GM12878 (cell line): ENCODE data around the gene CETP. TPM values are rescaled to one million over a fixed set of nuclear protein-coding genes. Genes with fewer than 3 reads are reported as not detected.

ENCODE experiments used
- ATF7 ChIP-seq: fragments of 450-650 bp; IDR thresholded peaks from 2 replicates; pipeline ENCODE4 v1.6.1; 2016; ENCODE audit warnings: low read depth, mild to moderate bottlenecking
- BACH1 ChIP-seq: fragments of 450-650 bp; IDR thresholded peaks from 2 replicates; pipeline ENCODE4 v1.6.1; 2017; ENCODE audit warnings: mild to moderate bottlenecking, borderline replicate concordance
- BCL3 ChIP-seq: IDR thresholded peaks from 2 replicates; pipeline ENCODE4 v1.6.1; 2011; ENCODE audit warnings: borderline replicate concordance, low read depth, mild to moderate bottlenecking, moderate library complexity, low read length; ENCODE audit not compliant: insufficient read depth, poor library complexity, severe bottlenecking
- BMI1 ChIP-seq: fragments of 450-650 bp; IDR thresholded peaks from 2 replicates; pipeline ENCODE4 v1.6.1; 2016; ENCODE audit warnings: mild to moderate bottlenecking, moderate library complexity, borderline replicate concordance
- CREB1 ChIP-seq: IDR thresholded peaks from 2 replicates; pipeline ENCODE4 v1.6.1; 2012; ENCODE audit warnings: low read depth, mild to moderate bottlenecking, inconsistent platforms
- EZH2 ChIP-seq: IDR thresholded peaks from 2 replicates; pipeline ENCODE4 v1.6.1; 2012; ENCODE audit warnings: low read depth, mild to moderate bottlenecking, control low read depth, inconsistent platforms, low read length, borderline replicate concordance; ENCODE audit not compliant: control insufficient read depth
- GABPA ChIP-seq: IDR thresholded peaks from 2 replicates; pipeline ENCODE4 v1.6.1; 2014; ENCODE audit warnings: antibody characterized with exemption, low read depth, mild to moderate bottlenecking, inconsistent platforms
- HCFC1 ChIP-seq: fragments of 150-350 bp; IDR thresholded peaks from 2 replicates; pipeline ENCODE4 v1.6.1; 2014; ENCODE audit warnings: low read length
- HDAC2 ChIP-seq: fragments of 200-600 bp; sonication (generic); IDR thresholded peaks from 2 replicates; pipeline ENCODE4 v1.6.1; 2017
- HDAC6 ChIP-seq: fragments of 200-600 bp; sonication (generic); IDR thresholded peaks from one replicate; pipeline ENCODE4 v1.8.0; 2017; ENCODE audit warnings: antibody characterized with exemption; ENCODE audit not compliant: unreplicated experiment
- IKZF1 ChIP-seq: fragments of 450-650 bp; conservative IDR thresholded peaks from 2 replicates; pipeline ENCODE4 v1.6.1; 2017; ENCODE audit warnings: antibody characterized with exemption, mild to moderate bottlenecking
- IKZF2 ChIP-seq, 2 experiments: fragments of 450-650 bp; IDR thresholded peaks; 2 replicates each; pipeline ENCODE4 v1.6.1; 2017; ENCODE audit warnings: mild to moderate bottlenecking in 2 of 2, moderate library complexity in 2 of 2
- KAT2A ChIP-seq: conservative IDR thresholded peaks from 2 replicates; pipeline ENCODE4 v1.6.1; 2011; ENCODE audit warnings: low read depth, low read length; ENCODE audit not compliant: control insufficient read depth
- KDM1A ChIP-seq: fragments of 200-600 bp; sonication (generic); IDR thresholded peaks from 2 replicates; pipeline ENCODE4 v1.6.1; 2016; ENCODE audit warnings: borderline replicate concordance
- MAX ChIP-seq: IDR thresholded peaks from 2 replicates; pipeline ENCODE4 v1.6.1; 2012; ENCODE audit warnings: low read depth, low read length, improper control_type of control experiment
- MTA2 ChIP-seq: fragments of 450-650 bp; IDR thresholded peaks from 2 replicates; pipeline ENCODE4 v1.6.1; 2016; ENCODE audit warnings: low read depth, mild to moderate bottlenecking, moderate library complexity
- MTA3 ChIP-seq: IDR thresholded peaks from 2 replicates; pipeline ENCODE4 v1.6.1; 2012; ENCODE audit warnings: low read length, inconsistent platforms, borderline replicate concordance
- NFXL1 ChIP-seq: fragments of 450-650 bp; IDR thresholded peaks from 2 replicates; pipeline ENCODE4 v1.6.1; 2017; ENCODE audit warnings: antibody characterized with exemption, mild to moderate bottlenecking, borderline replicate concordance
- PAX5 ChIP-seq: IDR thresholded peaks from 2 replicates; pipeline ENCODE4 v1.6.1; 2011; ENCODE audit warnings: low read depth, low read length, borderline replicate concordance
- RELA ChIP-seq: fragments of 450-650 bp; IDR thresholded peaks from 2 replicates; pipeline ENCODE4 v1.8.0; 2014; ENCODE audit warnings: borderline replicate concordance; ENCODE audit not compliant: partially characterized antibody
- SMAD1 ChIP-seq: fragments of 450-650 bp; IDR thresholded peaks from 2 replicates; pipeline ENCODE4 v1.6.1; 2018; ENCODE audit warnings: mild to moderate bottlenecking, low read depth; ENCODE audit not compliant: partially characterized antibody
- SPI1 ChIP-seq: IDR thresholded peaks from 2 replicates; pipeline ENCODE4 v1.6.1; 2011; ENCODE audit warnings: low read depth, mild to moderate bottlenecking, low read length, moderate library complexity, borderline replicate concordance; ENCODE audit not compliant: insufficient read depth
- STAT1 ChIP-seq: fragments of 450-650 bp; conservative IDR thresholded peaks from 2 replicates; pipeline ENCODE4 v1.6.1; 2014; ENCODE audit warnings: antibody characterized with exemption, mild to moderate bottlenecking
- TCF3 ChIP-seq: IDR thresholded peaks from 2 replicates; pipeline ENCODE4 v1.6.1; 2012; ENCODE audit warnings: low read depth, mild to moderate bottlenecking, low read length, borderline replicate concordance; ENCODE audit not compliant: insufficient read depth
- YY1 ChIP-seq: IDR thresholded peaks from 2 replicates; pipeline ENCODE4 v1.6.1; 2011; ENCODE audit warnings: low read depth, mild to moderate bottlenecking, low read length
- polyA plus RNA-seq, 11 experiments: library from polyadenylated mRNA; depleted of rRNA in 4 of 11; unstranded in 6 of 11; stranded (reverse) in 5 of 11; fragments of >200 nt; fragmentation: Nextera tagmentation in 4 of 11; fragmentation: Illumina TruSeq in 1 of 11; extraction: Ambion mirVana in 4 of 11; extraction: Trizol in 1 of 11; gene quantifications; 1 replicate in 1 of 11; 2 replicates in 10 of 11; pipeline versions ENCODE4 v1.2.1 to v1.2.3, GENCODE V29; 2011 to 2016; ENCODE audit warnings: inconsistent platforms in 2 of 11, missing spikeins in 2 of 11, low read depth in 1 of 11
- total RNA-seq, 4 experiments: library from RNA; depleted of rRNA in 3 of 4; stranded (reverse); fragments of >200 nt in 3 of 4; fragmentation: Illumina TruSeq in 1 of 4; extraction: Trizol in 1 of 4; gene quantifications; 2 replicates each; pipeline versions ENCODE4 v1.2.1 to v1.2.3, GENCODE V29; 2013 to 2021
- TF ChIP-seq, protein P1 (sequence below): fragments of 450-650 bp; IDR thresholded peaks from 2 replicates; pipeline ENCODE4 v1.6.1; 2017; ENCODE audit warnings: mild to moderate bottlenecking, moderate library complexity

Gene CETP
- total and polyA plus RNA-seq, 10 of the 15 experiments (the other 5 are each of a cell fraction or from before 2014, with no cell fraction given), result 1.2 to 6.4 (median 2.1) TPM

DNA sequence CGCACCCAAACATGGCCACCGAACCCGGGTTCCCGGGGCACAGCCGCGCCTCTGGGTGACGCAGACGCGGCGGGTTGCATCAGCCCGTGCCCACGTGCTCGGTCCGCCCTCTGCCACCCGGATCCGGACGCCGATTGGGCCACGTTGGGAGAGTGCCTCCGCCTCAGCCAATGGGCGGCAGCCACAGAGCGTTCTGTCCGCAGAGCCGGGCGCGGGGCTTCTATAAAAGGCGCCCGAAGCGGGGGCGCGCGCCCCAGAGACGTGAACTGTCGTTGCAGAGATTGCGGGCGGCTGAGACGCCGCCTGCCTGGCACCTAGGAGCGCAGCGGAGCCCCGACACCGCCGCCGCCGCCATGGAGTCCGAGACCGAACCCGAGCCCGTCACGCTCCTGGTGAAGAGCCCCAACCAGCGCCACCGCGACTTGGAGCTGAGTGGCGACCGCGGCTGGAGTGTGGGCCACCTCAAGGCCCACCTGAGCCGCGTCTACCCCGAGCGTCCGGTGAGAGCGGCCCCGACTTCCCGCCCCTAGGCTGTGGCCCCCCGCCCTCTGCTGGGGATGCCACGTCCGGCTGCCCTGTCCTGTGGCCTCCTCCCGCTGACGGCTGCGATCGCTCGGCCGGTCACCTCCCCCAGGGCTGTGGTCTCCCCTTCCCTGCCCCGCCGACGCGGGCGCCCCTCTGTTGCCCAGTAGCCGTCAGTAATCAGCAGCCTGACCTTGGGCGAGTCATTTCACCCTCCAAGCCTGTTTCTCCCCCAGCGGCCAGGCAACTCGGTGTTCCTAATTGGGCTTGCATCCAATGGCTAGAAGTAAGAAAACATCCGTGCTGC, 29.6 kb upstream of the CETP start, which contains the start of gene HERPUD1 (continued):
- no peak for TF ChIP-seq BCL3
- TF ChIP-seq HDAC6, result peak; percentile 80
- TF ChIP-seq EZH2, result no peak
- no peak for TF ChIP-seq KDM1A
- TF ChIP-seq GABPA, result no peak
- no peak; the same call in 1 of the 2 replicates for TF ChIP-seq MAX
- TF ChIP-seq SMAD1, result peak; percentile 97
- TF ChIP-seq NFXL1, result no peak
- no peak for TF ChIP-seq KAT2A
- no peak for TF ChIP-seq BMI1
- TF ChIP-seq STAT1, result no peak
- no peak; the same call in none of the 2 replicates for TF ChIP-seq TCF3
- TF ChIP-seq HDAC2, result no peak
- peak; percentile 88 for TF ChIP-seq CREB1
- TF ChIP-seq BACH1, result peak; percentile 81
- TF ChIP-seq MTA2, result no peak
- peak; percentile 17 for TF ChIP-seq RELA
- TF ChIP-seq MTA3, result no peak
- TF ChIP-seq, protein P1, sequence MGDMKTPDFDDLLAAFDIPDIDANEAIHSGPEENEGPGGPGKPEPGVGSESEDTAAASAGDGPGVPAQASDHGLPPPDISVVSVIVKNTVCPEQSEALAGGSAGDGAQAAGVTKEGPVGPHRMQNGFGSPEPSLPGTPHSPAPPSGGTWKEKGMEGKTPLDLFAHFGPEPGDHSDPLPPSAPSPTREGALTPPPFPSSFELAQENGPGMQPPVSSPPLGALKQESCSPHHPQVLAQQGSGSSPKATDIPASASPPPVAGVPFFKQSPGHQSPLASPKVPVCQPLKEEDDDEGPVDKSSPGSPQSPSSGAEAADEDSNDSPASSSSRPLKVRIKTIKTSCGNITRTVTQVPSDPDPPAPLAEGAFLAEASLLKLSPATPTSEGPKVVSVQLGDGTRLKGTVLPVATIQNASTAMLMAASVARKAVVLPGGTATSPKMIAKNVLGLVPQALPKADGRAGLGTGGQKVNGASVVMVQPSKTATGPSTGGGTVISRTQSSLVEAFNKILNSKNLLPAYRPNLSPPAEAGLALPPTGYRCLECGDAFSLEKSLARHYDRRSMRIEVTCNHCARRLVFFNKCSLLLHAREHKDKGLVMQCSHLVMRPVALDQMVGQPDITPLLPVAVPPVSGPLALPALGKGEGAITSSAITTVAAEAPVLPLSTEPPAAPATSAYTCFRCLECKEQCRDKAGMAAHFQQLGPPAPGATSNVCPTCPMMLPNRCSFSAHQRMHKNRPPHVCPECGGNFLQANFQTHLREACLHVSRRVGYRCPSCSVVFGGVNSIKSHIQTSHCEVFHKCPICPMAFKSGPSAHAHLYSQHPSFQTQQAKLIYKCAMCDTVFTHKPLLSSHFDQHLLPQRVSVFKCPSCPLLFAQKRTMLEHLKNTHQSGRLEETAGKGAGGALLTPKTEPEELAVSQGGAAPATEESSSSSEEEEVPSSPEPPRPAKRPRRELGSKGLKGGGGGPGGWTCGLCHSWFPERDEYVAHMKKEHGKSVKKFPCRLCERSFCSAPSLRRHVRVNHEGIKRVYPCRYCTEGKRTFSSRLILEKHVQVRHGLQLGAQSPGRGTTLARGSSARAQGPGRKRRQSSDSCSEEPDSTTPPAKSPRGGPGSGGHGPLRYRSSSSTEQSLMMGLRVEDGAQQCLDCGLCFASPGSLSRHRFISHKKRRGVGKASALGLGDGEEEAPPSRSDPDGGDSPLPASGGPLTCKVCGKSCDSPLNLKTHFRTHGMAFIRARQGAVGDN, result peak; percentile 68
- peak; percentile 92 for TF ChIP-seq YY1
- TF ChIP-seq IKZF2 (IDR thresholded peaks at IDR 0.05), result no peak
- no peak; the same call in 1 of the 2 replicates for TF ChIP-seq SPI1
- TF ChIP-seq HCFC1, result no peak
- 0 out of 2 replicates have a peak, but pooled peaks have one; percentile 22 for TF ChIP-seq PAX5
- TF ChIP-seq ATF7, result no peak; the same call in 1 of the 2 replicates
- TF ChIP-seq IKZF1, result 0 out of 2 replicates have a peak, but pooled peaks have one; percentile 83
